ENCODE results near the gene SLC20A1.
"Not testable (repeated sequence)": the region's sequence is repeated elsewhere in the genome, so short reads cannot be mapped to it uniquely, and the experiment has no call there.

GRCh38 chr2:112612283-112612682 is 33.5 kb upstream of the SLC20A1 start:
- TF ChIP-seq CTCF, POLR2AphosphoS5 (IDR thresholded peaks at IDR 0.05): not testable (repeated sequence)
